ENCODE data around the gene MYO1E.
"Not testable (repeated sequence)": the region's sequence is repeated elsewhere in the genome, so short reads cannot be mapped to it uniquely, and the experiment has no call there.

MYO1E gene

DNA sequence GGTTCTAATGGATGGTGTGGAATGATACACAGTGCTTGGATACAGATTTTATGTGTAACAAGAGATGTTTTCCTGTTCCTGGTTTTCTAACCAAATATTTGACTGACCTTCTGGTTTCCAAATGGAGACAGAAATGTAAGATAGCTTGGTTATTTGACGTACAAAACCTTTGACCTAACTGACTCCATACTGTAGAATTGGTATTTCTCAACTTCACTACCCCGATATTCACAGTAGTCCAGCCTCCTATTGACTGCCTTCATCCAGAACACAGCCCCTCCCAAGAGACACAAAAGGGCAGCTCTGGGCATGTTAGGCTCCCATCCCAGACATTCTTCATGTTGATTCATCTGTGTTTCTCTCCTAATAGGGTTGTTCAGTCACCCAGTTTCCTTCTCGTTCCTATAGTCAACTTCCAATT, 33.4 kb downstream of the MYO1E start:
- H3K79me2 ChIP-seq (ENCODE audit: insufficient read depth, low read length): peaks cover 100% of the 10 kb centered on the region
- H3K9me2 ChIP-seq (replicated peaks; ENCODE audit: insufficient read depth, low read length): no peaks in the 10 kb centered on the region
- no peak overlapping the region for H3K27ac ChIP-seq (ENCODE audit: low read depth, low read length)
- no peaks in the 10 kb centered on the region for H3K27me3 ChIP-seq (ENCODE audit: low read length)
- H2AFZ ChIP-seq (ENCODE audit: low read depth, low read length, severe bottlenecking): no peak overlapping the region
- no peaks in the 10 kb centered on the region for H3K9me3 ChIP-seq (ENCODE audit: insufficient read depth, low read length)
- peaks cover 29% of the 10 kb centered on the region for H4K20me1 ChIP-seq (ENCODE audit: low read depth, low read length)
- H3K4me2 ChIP-seq (ENCODE audit: low read depth, low read length, poor library complexity, severe bottlenecking): no peak overlapping the region
- TF ChIP-seq, protein P1, sequence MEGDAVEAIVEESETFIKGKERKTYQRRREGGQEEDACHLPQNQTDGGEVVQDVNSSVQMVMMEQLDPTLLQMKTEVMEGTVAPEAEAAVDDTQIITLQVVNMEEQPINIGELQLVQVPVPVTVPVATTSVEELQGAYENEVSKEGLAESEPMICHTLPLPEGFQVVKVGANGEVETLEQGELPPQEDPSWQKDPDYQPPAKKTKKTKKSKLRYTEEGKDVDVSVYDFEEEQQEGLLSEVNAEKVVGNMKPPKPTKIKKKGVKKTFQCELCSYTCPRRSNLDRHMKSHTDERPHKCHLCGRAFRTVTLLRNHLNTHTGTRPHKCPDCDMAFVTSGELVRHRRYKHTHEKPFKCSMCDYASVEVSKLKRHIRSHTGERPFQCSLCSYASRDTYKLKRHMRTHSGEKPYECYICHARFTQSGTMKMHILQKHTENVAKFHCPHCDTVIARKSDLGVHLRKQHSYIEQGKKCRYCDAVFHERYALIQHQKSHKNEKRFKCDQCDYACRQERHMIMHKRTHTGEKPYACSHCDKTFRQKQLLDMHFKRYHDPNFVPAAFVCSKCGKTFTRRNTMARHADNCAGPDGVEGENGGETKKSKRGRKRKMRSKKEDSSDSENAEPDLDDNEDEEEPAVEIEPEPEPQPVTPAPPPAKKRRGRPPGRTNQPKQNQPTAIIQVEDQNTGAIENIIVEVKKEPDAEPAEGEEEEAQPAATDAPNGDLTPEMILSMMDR (IDR thresholded peaks at IDR 0.05; ENCODE audit: insufficient read depth, low read length, poor library complexity, severe bottlenecking): no peak
- TF ChIP-seq EZH2phosphoT487 (conservative IDR thresholded peaks at IDR 0.05; ENCODE audit: low read length): no peak
- H3K4me3 ChIP-seq (ENCODE audit: insufficient read depth, low read length, poor library complexity, severe bottlenecking): no peak overlapping the region
- H3K36me3 ChIP-seq (ENCODE audit: low read length): peaks cover 12% of the 10 kb centered on the region
- H3F3A ChIP-seq (ENCODE audit: insufficient read depth): peaks cover 58% of the 10 kb centered on the region
- H3K9ac ChIP-seq (ENCODE audit: low read length): no peak overlapping the region

DNA sequence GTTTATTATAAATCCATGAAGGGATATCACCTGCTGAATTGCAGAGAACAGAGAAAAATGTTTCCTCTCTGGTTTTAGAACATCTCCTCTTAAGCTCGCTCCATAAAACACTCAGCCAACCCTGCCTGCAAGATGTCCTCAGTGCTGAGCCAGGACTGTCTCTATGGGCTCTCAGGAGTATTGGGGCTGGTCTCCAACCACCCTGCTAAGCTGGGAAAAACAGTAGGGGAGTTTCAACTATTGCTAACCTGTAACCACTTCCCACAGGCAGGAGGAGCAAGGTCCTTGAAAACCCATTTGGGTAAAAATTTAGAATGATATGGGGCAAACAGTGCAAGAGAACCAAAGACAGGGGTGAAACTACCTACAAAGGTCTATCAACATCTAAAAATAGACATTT, 34.3 kb downstream of the MYO1E start:
- H2AFZ ChIP-seq (ENCODE audit: low read depth, low read length, severe bottlenecking): no peak overlapping the region
- TF ChIP-seq EZH2phosphoT487 (conservative IDR thresholded peaks at IDR 0.05; ENCODE audit: low read length): no peak
- TF ChIP-seq, protein P1 (IDR thresholded peaks at IDR 0.05; ENCODE audit: insufficient read depth, low read length, poor library complexity, severe bottlenecking): no peak
- no peaks in the 10 kb centered on the region for H3K27me3 ChIP-seq (ENCODE audit: low read length)
- peaks cover 15% of the 10 kb centered on the region for H3K36me3 ChIP-seq (ENCODE audit: low read length)
- H3K9ac ChIP-seq (ENCODE audit: low read length): no peak overlapping the region
- H3F3A ChIP-seq (ENCODE audit: insufficient read depth): peaks cover 56% of the 10 kb centered on the region
- no peak overlapping the region for H3K4me2 ChIP-seq (ENCODE audit: low read depth, low read length, poor library complexity, severe bottlenecking)
- peak overlapping the region; percentile 38 for H3K27ac ChIP-seq (ENCODE audit: low read depth, low read length)
- peaks cover 28% of the 10 kb centered on the region for H4K20me1 ChIP-seq (ENCODE audit: low read depth, low read length)
- no peak overlapping the region for H3K4me3 ChIP-seq (ENCODE audit: insufficient read depth, low read length, poor library complexity, severe bottlenecking)
- no peaks in the 10 kb centered on the region for H3K9me3 ChIP-seq (ENCODE audit: insufficient read depth, low read length)
- peaks cover 100% of the 10 kb centered on the region for H3K79me2 ChIP-seq (ENCODE audit: insufficient read depth, low read length)
- no peaks in the 10 kb centered on the region for H3K9me2 ChIP-seq (replicated peaks; ENCODE audit: insufficient read depth, low read length)

DNA sequence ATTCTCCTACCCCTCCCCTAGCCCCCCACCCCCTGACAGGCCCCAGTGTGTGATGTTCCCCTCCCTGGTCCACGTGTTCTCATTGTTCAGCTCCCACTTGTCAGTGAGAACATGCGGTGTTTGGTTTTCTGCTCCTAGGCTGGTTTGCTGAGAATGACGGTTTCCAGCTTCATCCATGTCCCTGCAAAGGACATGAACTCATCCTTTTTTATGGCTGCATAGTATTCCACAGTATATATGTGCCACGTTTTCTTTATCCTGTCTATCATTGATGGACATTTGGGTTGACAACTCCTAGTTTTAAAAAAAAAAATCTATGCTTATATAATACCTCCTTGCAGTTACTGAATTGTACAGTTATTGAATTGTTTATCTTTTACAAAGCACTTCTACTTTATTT, 35.9 kb downstream of the MYO1E start:
- H3K27me3 ChIP-seq (ENCODE audit: low read length); H3K9me3 ChIP-seq (ENCODE audit: insufficient read depth, low read length); H2AFZ ChIP-seq (ENCODE audit: low read depth, low read length, severe bottlenecking); H3K36me3 ChIP-seq (ENCODE audit: low read length); H3K9ac ChIP-seq (ENCODE audit: low read length); H3K9me2 ChIP-seq (replicated peaks; ENCODE audit: insufficient read depth, low read length); H3K4me3 ChIP-seq (ENCODE audit: insufficient read depth, low read length, poor library complexity, severe bottlenecking): not testable (repeated sequence)
- peaks cover 49% of the 10 kb centered on the region for H3F3A ChIP-seq (ENCODE audit: insufficient read depth)
- peak overlapping the region; percentile 8; the same call in 1 of the 2 replicates for H3K27ac ChIP-seq (ENCODE audit: low read depth, low read length)
- H3K79me2 ChIP-seq (ENCODE audit: insufficient read depth, low read length): peaks cover 100% of the 10 kb centered on the region
- peak overlapping the region; percentile 63 for H3K4me2 ChIP-seq (ENCODE audit: low read depth, low read length, poor library complexity, severe bottlenecking)
- H4K20me1 ChIP-seq (ENCODE audit: low read depth, low read length): peaks cover 27% of the 10 kb centered on the region

DNA sequence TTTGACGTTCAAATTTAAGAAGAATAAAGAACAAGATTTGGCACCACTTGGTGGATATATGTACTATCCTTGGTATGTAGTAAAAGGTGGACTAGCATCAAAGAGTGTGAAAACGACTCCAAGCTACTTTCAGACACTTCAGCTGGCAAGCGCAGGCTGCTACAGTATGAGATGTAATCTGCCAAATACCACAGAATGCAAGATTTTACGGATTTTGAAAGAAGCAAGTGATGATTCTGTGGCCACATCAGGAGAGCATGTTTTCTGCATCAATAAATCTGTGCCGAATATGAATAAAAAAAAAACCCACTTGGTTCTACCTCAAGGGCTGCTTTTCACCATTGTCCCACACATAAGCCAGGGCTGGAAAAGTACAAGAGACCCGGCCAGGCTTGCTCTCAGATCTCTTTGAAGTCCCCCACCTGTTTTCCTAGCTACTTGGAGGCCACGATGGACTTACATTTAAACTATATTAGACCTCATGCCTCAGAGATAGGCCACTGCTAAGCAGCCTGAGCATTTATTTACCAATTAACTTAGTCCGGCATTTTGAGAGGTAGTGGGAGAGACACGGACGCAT, 37.4 kb downstream of the MYO1E start:
- Histone ChIP-seq H3K4me2 (ENCODE audit: low read depth, low read length, poor library complexity, severe bottlenecking) (peak overlapping the region; percentile 63), H3K79me2 (ENCODE audit: insufficient read depth, low read length) (peaks cover 100% of the 10 kb centered on the region), H3K4me3 (ENCODE audit: insufficient read depth, low read length, poor library complexity, severe bottlenecking) (peak overlapping the region; percentile 21), H3K9me2 (replicated peaks; ENCODE audit: insufficient read depth, low read length) (no peaks in the 10 kb centered on the region), H4K20me1 (ENCODE audit: low read depth, low read length) (peaks cover 31% of the 10 kb centered on the region), H3K9ac (ENCODE audit: low read length) (peak overlapping the region; percentile 42), H3K36me3 (ENCODE audit: low read length) (peaks cover 10% of the 10 kb centered on the region), H3K27ac (ENCODE audit: low read depth, low read length) (peak overlapping the region; percentile 75), H3K27me3 (ENCODE audit: low read length) (no peaks in the 10 kb centered on the region), H3F3A (ENCODE audit: insufficient read depth) (peaks cover 54% of the 10 kb centered on the region), H2AFZ (ENCODE audit: low read depth, low read length, severe bottlenecking) (no peak overlapping the region), H3K9me3 (ENCODE audit: insufficient read depth, low read length) (no peaks in the 10 kb centered on the region)
- TF ChIP-seq, protein P1 (IDR thresholded peaks at IDR 0.05; ENCODE audit: insufficient read depth, low read length, poor library complexity, severe bottlenecking): no peak
- no peak for TF ChIP-seq EZH2phosphoT487 (conservative IDR thresholded peaks at IDR 0.05; ENCODE audit: low read length)
